IMR-90 (cell line): ENCODE results near the gene DAPK1. TPM values are rescaled to one million over a fixed set of nuclear protein-coding genes. Genes with fewer than 3 reads are reported as not detected.

Source experiments
- ATAC-seq: fragments of 200-7000 bp; cut with Tn5 transposase; 2 replicates; pipeline ENCODE4 v1.9.1; 2020; ENCODE audit warnings: low read depth, mild to moderate bottlenecking, moderate library complexity
- BruUV-seq: library from RNA; stranded (reverse); fragments of 400-500 nt; replicated peaks from 2 replicates; lab custom pipeline; 2021; lab: Mats Ljungman, UMichigan
- CTCF ChIA-PET: fragments of 300-600 bp; formaldehyde crosslinking; extraction: SDS; loops from one replicate; lab custom pipeline; 2021; ENCODE audit warnings: antibody characterized with exemption; lab: Yijun Ruan, JAX
- POLR2A ChIA-PET: fragments of 300-600 bp; sonication (Branson Sonifier 250); formaldehyde crosslinking; loops from one replicate; lab custom pipeline; 2022; ENCODE audit warnings: antibody characterized with exemption; ENCODE audit not compliant: unreplicated experiment; lab: Charles Lee
- DNase-seq: peaks from one replicate; pipeline ENCODE4 v3.0.0; 2013
- H2AFZ ChIP-seq: replicated peaks from 2 replicates; pipeline ENCODE3; 2013; ENCODE audit warnings: low read length, mild to moderate bottlenecking; ENCODE audit not compliant: poor library complexity
- H2AK5ac ChIP-seq: 2 replicates; pipeline ENCODE4 v1.6.1; 2013; ENCODE audit warnings: low read depth, low read length, inconsistent platforms
- H2AK9ac ChIP-seq: replicated peaks from 2 replicates; pipeline ENCODE3; 2013; ENCODE audit warnings: mild to moderate bottlenecking, low read depth, low read length, moderate library complexity; ENCODE audit not compliant: poor library complexity
- H2BK120ac ChIP-seq: 2 replicates; pipeline ENCODE4 v1.6.1; 2013; ENCODE audit warnings: low read depth, low read length, inconsistent platforms
- H2BK15ac ChIP-seq: 3 replicates; pipeline ENCODE4 v1.6.1; 2013; ENCODE audit warnings: low read depth, low read length, inconsistent platforms
- H2BK20ac ChIP-seq: 2 replicates; pipeline ENCODE4 v1.6.1; 2013; ENCODE audit warnings: low read depth, mild to moderate bottlenecking, inconsistent platforms, low read length, moderate library complexity
- H2BK5ac ChIP-seq: 2 replicates; pipeline ENCODE4 v1.6.1; 2013; ENCODE audit warnings: mild to moderate bottlenecking, low read depth, low read length, inconsistent platforms; ENCODE audit not compliant: poor library complexity, severe bottlenecking
- H3K14ac ChIP-seq: replicated peaks from 2 replicates; pipeline ENCODE4 v1.6.1; 2013; ENCODE audit warnings: low read depth, low read length, inconsistent platforms
- H3K18ac ChIP-seq: 2 replicates; pipeline ENCODE4 v1.6.1; 2013; ENCODE audit warnings: low read depth, low read length, control low read depth
- H3K23ac ChIP-seq: 2 replicates; pipeline ENCODE4 v1.6.1; 2013; ENCODE audit warnings: low read depth, low read length, inconsistent platforms
- H3K27ac ChIP-seq: 2 replicates; pipeline ENCODE4 v1.5.1; 2013; ENCODE audit warnings: mild to moderate bottlenecking, control low read depth, low read length; ENCODE audit not compliant: insufficient read depth
- H3K27me3 ChIP-seq: 2 replicates; pipeline ENCODE4 v1.6.1; 2013; ENCODE audit warnings: low read length; ENCODE audit not compliant: control insufficient read depth, insufficient read depth
- H3K36me3 ChIP-seq: 2 replicates; pipeline ENCODE4 v1.6.1; 2013; ENCODE audit warnings: low read length, mixed read lengths; ENCODE audit not compliant: control insufficient read depth, insufficient read depth
- H3K4ac ChIP-seq: 2 replicates; pipeline ENCODE4 v1.6.1; 2013; ENCODE audit warnings: low read depth, low read length, inconsistent platforms
- H3K4me1 ChIP-seq: 2 replicates; pipeline ENCODE4 v1.6.1; 2013; ENCODE audit warnings: low read length, mixed read lengths; ENCODE audit not compliant: control insufficient read depth, insufficient read depth
- H3K4me2 ChIP-seq: 2 replicates; pipeline ENCODE4 v1.6.1; 2013; ENCODE audit warnings: low read depth, mild to moderate bottlenecking, control low read depth, low read length, moderate library complexity
- H3K4me3 ChIP-seq: 2 replicates; pipeline ENCODE4 v1.5.1; 2013; ENCODE audit warnings: low read depth, mild to moderate bottlenecking, control low read depth, low read length, moderate library complexity; ENCODE audit not compliant: insufficient read depth
- H3K56ac ChIP-seq: 2 replicates; pipeline ENCODE4 v1.6.1; 2013; ENCODE audit warnings: low read length, inconsistent platforms; ENCODE audit not compliant: insufficient read depth; ENCODE audit errors: extremely low read depth
- H3K79me1 ChIP-seq, 2 experiments: 2 replicates each; pipeline ENCODE4 v1.6.1; 2013; ENCODE audit warnings: low read length in 2 of 2, inconsistent platforms in 1 of 2, low read depth in 1 of 2
- H3K9ac ChIP-seq: 2 replicates; pipeline ENCODE4 v1.6.1; 2013; ENCODE audit warnings: low read depth, low read length, control low read depth
- H3K9me1 ChIP-seq: 2 replicates; pipeline ENCODE4 v1.6.1; 2013; ENCODE audit warnings: low read length, inconsistent platforms; ENCODE audit not compliant: insufficient read depth
- H3K9me3 ChIP-seq: 2 replicates; pipeline ENCODE4 v1.6.1; 2013; ENCODE audit warnings: low read length; ENCODE audit not compliant: control insufficient read depth, insufficient read depth
- H4K20me1 ChIP-seq: 2 replicates; pipeline ENCODE4 v1.6.1; 2013; ENCODE audit warnings: low read length, inconsistent platforms; ENCODE audit not compliant: insufficient read depth
- H4K5ac ChIP-seq: 2 replicates; pipeline ENCODE4 v1.6.1; 2013; ENCODE audit warnings: mild to moderate bottlenecking, low read depth, low read length, control low read depth
- H4K8ac ChIP-seq, 2 experiments: 2 replicates each; pipeline ENCODE4 v1.6.1; 2013; ENCODE audit warnings: low read depth in 2 of 2, low read length in 2 of 2, control low read depth in 1 of 2, inconsistent platforms in 1 of 2
- H4K91ac ChIP-seq: 2 replicates; pipeline ENCODE4 v1.6.1; 2013; ENCODE audit warnings: low read depth, low read length, inconsistent platforms; ENCODE audit not compliant: insufficient read depth
- CEBPB ChIP-seq: IDR thresholded peaks from 2 replicates; pipeline ENCODE4 v1.6.1; 2012; ENCODE audit warnings: low read depth, low read length, improper control_type of control experiment
- CHD1 ChIP-seq: IDR thresholded peaks from 2 replicates; pipeline ENCODE4 v1.6.1; 2012; ENCODE audit warnings: low read depth, low read length, improper control_type of control experiment
- ELK1 ChIP-seq: fragments of 150-350 bp; IDR thresholded peaks from 2 replicates; pipeline ENCODE4 v1.6.1; 2016; ENCODE audit warnings: low read depth, mild to moderate bottlenecking, low read length, moderate library complexity, borderline replicate concordance
- RFX5 ChIP-seq: IDR thresholded peaks from 2 replicates; pipeline ENCODE4 v1.8.0; 2012; ENCODE audit warnings: low read depth, mild to moderate bottlenecking, low read length, moderate library complexity
- WGBS, 2 experiments: methylation state at CpG; one replicate each; pipeline versions ENCODE4 v1.1.5 to v1.1.7; 2013; ENCODE audit warnings: missing lambda C conversion rate in 2 of 2; ENCODE audit not compliant: insufficient read length in 1 of 2; ENCODE audit errors: extremely low coverage in 2 of 2; 5-methylcytosine and 5-hydroxymethylcytosine counted together
- dilution Hi-C: fragments of 300-500 bp; cut with HindIII; formaldehyde crosslinking; loops from one replicate; pipeline ENCODE4 v1.14.3; 2018; ENCODE audit warnings: low sequenced_read_pairs; ENCODE audit not compliant: unreplicated experiment
- in situ Hi-C: fragments of 300-500 bp; cut with MboI; formaldehyde crosslinking; loops from 3 replicates; pipeline ENCODE4 v1.14.3; 2019; ENCODE audit warnings: low sequenced_read_pairs, inconsistent platforms, mixed read lengths
- intact Hi-C: fragments of 100-400 bp; cut with micrococcal nuclease; formaldehyde crosslinking; loops from 2 replicates; pipeline ENCODE4 v1.10.0; 2022
- polyA plus RNA-seq, 3 experiments: library from polyadenylated mRNA; depleted of rRNA; stranded (reverse); fragments of >200 nt; gene quantifications; 2 replicates each; pipeline ENCODE4 v1.2.3, GENCODE V29; 2012; ENCODE audit warnings: low replicate concordance in 1 of 3
- total RNA-seq: library from RNA; depleted of rRNA; stranded (reverse); fragments of >200 nt; gene quantifications from 2 replicates; pipeline ENCODE4 v1.2.3, GENCODE V29; 2012

DAPK1 gene
- total and polyA plus RNA-seq, 2 of the 4 experiments (the other 2 are of a cell fraction): under 0.01 to 0.03 TPM

- 75% methylated on average over 3 of the region's 9 CpGs; no CpG with 5 or more reads in 1 of the 2 experiments for WGBS, 2 experiments
- H3K4ac ChIP-seq: no peak overlapping the region
- no peak overlapping the region for H4K8ac ChIP-seq
- H4K5ac ChIP-seq: no peak overlapping the region
- no peak overlapping the region for H3K23ac ChIP-seq
- no peak overlapping the region for H3K4me2 ChIP-seq
- no peaks in the 10 kb centered on the region for H3K9me3 ChIP-seq
- no peak overlapping the region for H2BK5ac ChIP-seq
- H2BK120ac ChIP-seq: no peak overlapping the region
- DNase-seq (no peak), ATAC-seq (no peak)
- no peak overlapping the region for H2AK5ac ChIP-seq
- H2BK20ac ChIP-seq: no peak overlapping the region
- H2BK15ac ChIP-seq: no peak overlapping the region
- ChIA-PET CTCF (interaction anchor here (0.6 to 1.1 kb wide), 2 partner anchors 11 to 607 kb away, joined by 5 read pairs; no protein-coding TSS in a partner anchor), POLR2A (no interaction called here)
- H2AK9ac ChIP-seq: no peak overlapping the region
- dilution Hi-C loops (no loop called here), in situ Hi-C loops (no loop called here), intact Hi-C loops (no loop called here)
- H3K9me1 ChIP-seq: no peaks in the 10 kb centered on the region
- H3K56ac ChIP-seq: no peak overlapping the region
- H2AFZ ChIP-seq: peak overlapping the region; percentile 33
- no peaks in the 10 kb centered on the region for H3K4me1 ChIP-seq
- no peak overlapping the region for H3K9ac ChIP-seq
- no peaks in the 10 kb centered on the region for H3K36me3 ChIP-seq
- no peaks in the 10 kb centered on the region; the same call in 1 of the 2 replicates for H4K20me1 ChIP-seq
- no peak overlapping the region for H3K27ac ChIP-seq
- BruUV-seq: no TSS peak
- H3K27me3 ChIP-seq: peaks cover 9% of the 10 kb centered on the region; the same call in 1 of the 2 replicates
- no peak overlapping the region for H3K4me3 ChIP-seq
- H3K14ac ChIP-seq: no peak overlapping the region
- no peak overlapping the region for H3K18ac ChIP-seq
- H4K91ac ChIP-seq: no peak overlapping the region
- TF ChIP-seq ELK1 (no peak), CEBPB (no peak), CHD1 (no peak), RFX5 (no peak)
- H3K79me1 ChIP-seq: no peaks in the 10 kb centered on the region
Measured at GRCh38 chr9:87673446-87674120, 175.9 kb downstream of the DAPK1 start.
